ENCODE results near the gene TBC1D22B. TPM values are rescaled to one million over a fixed set of nuclear protein-coding genes. Genes with fewer than 3 reads are reported as not detected.

TBC1D22B gene
- total and polyA plus RNA-seq, 9 of the 15 experiments (the other 6 are each of a cell fraction or from before 2014, with no cell fraction given) = 4.8 to 24.2 (median 13.5) TPM

DNA sequence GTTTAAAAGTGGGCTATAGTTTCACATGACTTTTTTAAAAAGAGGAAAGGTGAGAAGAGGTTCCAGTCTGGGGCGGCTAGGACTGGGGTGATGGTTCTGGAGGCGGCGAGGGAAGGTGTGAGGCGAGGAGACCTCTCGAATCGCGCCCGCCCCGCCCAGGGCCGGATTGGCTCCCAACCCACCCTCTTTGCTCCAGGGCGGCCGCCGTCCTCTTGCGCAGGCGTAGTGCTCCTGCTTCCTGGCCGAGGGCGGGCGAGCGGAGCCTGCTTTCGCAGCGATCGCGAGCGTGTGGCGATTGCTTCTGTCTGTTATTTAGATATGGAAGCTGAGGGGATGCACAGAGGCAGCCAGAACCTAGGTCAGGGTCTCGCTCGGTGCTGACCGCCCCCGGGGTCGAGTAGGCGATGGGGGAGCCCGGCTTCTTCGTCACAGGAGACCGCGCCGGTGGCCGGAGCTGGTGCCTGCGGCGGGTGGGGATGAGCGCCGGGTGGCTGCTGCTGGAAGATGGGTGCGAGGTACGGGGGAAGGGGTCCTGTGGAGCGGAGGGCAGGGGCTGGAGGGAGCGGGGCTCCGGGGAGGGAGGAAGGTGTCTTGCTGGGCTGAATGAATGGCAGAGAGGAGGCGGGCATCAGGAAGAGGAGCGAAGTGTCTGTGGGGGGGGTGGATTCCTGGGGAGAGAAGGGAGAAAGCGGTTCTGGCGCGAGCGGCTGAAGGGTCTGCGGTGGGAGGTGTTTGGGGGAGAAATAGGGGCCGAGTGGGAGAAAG, 96.4 kb downstream of the TBC1D22B start, which contains the start of gene RNF8 (continued):
- TF ChIP-seq, protein P1, sequence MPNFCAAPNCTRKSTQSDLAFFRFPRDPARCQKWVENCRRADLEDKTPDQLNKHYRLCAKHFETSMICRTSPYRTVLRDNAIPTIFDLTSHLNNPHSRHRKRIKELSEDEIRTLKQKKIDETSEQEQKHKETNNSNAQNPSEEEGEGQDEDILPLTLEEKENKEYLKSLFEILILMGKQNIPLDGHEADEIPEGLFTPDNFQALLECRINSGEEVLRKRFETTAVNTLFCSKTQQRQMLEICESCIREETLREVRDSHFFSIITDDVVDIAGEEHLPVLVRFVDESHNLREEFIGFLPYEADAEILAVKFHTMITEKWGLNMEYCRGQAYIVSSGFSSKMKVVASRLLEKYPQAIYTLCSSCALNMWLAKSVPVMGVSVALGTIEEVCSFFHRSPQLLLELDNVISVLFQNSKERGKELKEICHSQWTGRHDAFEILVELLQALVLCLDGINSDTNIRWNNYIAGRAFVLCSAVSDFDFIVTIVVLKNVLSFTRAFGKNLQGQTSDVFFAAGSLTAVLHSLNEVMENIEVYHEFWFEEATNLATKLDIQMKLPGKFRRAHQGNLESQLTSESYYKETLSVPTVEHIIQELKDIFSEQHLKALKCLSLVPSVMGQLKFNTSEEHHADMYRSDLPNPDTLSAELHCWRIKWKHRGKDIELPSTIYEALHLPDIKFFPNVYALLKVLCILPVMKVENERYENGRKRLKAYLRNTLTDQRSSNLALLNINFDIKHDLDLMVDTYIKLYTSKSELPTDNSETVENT (CRISPR knock-in tag; IDR thresholded peaks at IDR 0.05) = 0 out of 2 replicates have a peak, but pooled peaks have one; percentile 35
- peak; percentile 38; the same call in 1 of the 2 replicates for TF ChIP-seq EGR1 (conservative IDR thresholded peaks at IDR 0.05)
- TF ChIP-seq, protein P2, sequence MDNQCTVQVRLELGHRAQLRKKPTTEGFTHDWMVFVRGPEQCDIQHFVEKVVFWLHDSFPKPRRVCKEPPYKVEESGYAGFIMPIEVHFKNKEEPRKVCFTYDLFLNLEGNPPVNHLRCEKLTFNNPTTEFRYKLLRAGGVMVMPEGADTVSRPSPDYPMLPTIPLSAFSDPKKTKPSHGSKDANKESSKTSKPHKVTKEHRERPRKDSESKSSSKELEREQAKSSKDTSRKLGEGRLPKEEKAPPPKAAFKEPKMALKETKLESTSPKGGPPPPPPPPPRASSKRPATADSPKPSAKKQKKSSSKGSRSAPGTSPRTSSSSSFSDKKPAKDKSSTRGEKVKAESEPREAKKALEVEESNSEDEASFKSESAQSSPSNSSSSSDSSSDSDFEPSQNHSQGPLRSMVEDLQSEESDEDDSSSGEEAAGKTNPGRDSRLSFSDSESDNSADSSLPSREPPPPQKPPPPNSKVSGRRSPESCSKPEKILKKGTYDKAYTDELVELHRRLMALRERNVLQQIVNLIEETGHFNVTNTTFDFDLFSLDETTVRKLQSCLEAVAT (IDR thresholded peaks at IDR 0.05) = peak in 1 of 2 experiments; percentile 100; a peak in 2 of 4 replicates
- no peak for TF ChIP-seq BRD4 (IDR thresholded peaks at IDR 0.05)
- peak; percentile 67; the same call in 1 of the 2 replicates for TF ChIP-seq PML (IDR thresholded peaks at IDR 0.05; ENCODE audit: low read length)
- no peak for TF ChIP-seq ZNF699 (CRISPR knock-in tag; IDR thresholded peaks at IDR 0.05; ENCODE audit: insufficient replicate concordance)
- TF ChIP-seq ETV1 (tag; conservative IDR thresholded peaks at IDR 0.05; ENCODE audit: low read depth) = no peak
- no peak for TF ChIP-seq RBM17 (IDR thresholded peaks at IDR 0.05; ENCODE audit: borderline replicate concordance, low read depth, low read length)
- no peak for TF ChIP-seq BRCA1 (IDR thresholded peaks at IDR 0.05)
- no peak for TF ChIP-seq BRCA1 (CRISPR knock-in tag; IDR thresholded peaks at IDR 0.05)
- TF ChIP-seq PURB (CRISPR knock-in tag; IDR thresholded peaks at IDR 0.05; ENCODE audit: low read depth) = no peak
- no peak for TF ChIP-seq TFAM (CRISPR knock-in tag; conservative IDR thresholded peaks at IDR 0.05)
- peak; percentile 70 for TF ChIP-seq ATF7 (IDR thresholded peaks at IDR 0.05)
- TF ChIP-seq BDP1 (IDR thresholded peaks at IDR 0.05; ENCODE audit: insufficient read depth, insufficient read length) = no peak
- TF ChIP-seq, protein P3, sequence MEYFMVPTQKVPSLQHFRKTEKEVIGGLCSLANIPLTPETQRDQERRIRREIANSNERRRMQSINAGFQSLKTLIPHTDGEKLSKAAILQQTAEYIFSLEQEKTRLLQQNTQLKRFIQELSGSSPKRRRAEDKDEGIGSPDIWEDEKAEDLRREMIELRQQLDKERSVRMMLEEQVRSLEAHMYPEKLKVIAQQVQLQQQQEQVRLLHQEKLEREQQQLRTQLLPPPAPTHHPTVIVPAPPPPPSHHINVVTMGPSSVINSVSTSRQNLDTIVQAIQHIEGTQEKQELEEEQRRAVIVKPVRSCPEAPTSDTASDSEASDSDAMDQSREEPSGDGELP (CRISPR knock-in tag; IDR thresholded peaks at IDR 0.05; ENCODE audit: borderline replicate concordance) = peak; percentile 59; the same call in 1 of the 2 replicates
- peak; percentile 68; the same call in 1 of the 2 replicates for TF ChIP-seq ZNF12 (CRISPR knock-in tag; IDR thresholded peaks at IDR 0.05)
- no peak for TF ChIP-seq ZFPM2 (CRISPR knock-in tag; IDR thresholded peaks at IDR 0.05)
- TF ChIP-seq GATA2 (CRISPR knock-in tag; IDR thresholded peaks at IDR 0.05) = no peak
- TF ChIP-seq, protein P4, sequence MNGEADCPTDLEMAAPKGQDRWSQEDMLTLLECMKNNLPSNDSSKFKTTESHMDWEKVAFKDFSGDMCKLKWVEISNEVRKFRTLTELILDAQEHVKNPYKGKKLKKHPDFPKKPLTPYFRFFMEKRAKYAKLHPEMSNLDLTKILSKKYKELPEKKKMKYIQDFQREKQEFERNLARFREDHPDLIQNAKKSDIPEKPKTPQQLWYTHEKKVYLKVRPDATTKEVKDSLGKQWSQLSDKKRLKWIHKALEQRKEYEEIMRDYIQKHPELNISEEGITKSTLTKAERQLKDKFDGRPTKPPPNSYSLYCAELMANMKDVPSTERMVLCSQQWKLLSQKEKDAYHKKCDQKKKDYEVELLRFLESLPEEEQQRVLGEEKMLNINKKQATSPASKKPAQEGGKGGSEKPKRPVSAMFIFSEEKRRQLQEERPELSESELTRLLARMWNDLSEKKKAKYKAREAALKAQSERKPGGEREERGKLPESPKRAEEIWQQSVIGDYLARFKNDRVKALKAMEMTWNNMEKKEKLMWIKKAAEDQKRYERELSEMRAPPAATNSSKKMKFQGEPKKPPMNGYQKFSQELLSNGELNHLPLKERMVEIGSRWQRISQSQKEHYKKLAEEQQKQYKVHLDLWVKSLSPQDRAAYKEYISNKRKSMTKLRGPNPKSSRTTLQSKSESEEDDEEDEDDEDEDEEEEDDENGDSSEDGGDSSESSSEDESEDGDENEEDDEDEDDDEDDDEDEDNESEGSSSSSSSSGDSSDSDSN (IDR thresholded peaks at IDR 0.05; ENCODE audit: borderline replicate concordance in 1 of 2, low read depth in 2 of 2, low read length in 2 of 2) = 0 out of 4 replicates have a peak, but pooled peaks of 1 of the 2 experiments have one; percentile 55
- peak; percentile 71 for TF ChIP-seq POLR2B (IDR thresholded peaks at IDR 0.05; ENCODE audit: low read depth, partially characterized antibody)
- TF ChIP-seq FOXJ3 (CRISPR knock-in tag; IDR thresholded peaks at IDR 0.05) = no peak
- no peak for TF ChIP-seq PTTG1 (tag; IDR thresholded peaks at IDR 0.05; ENCODE audit: low read depth)
